Measurements from ENCODE around the gene NIPAL4. TPM values are rescaled to one million over a fixed set of nuclear protein-coding genes. Genes with fewer than 3 reads are reported as not detected.

The NIPAL4 gene
- total RNA-seq, 1 donor from 2014 or later: 0.49 TPM

- DNase-seq (ENCODE audit: low spot score in 2 of 2, unreplicated experiment in 2 of 2): no peak
- Mint-ChIP-seq H3K9me3 (no peaks in the 10 kb centered on the region), H3K36me3 (peaks cover 6% of the 10 kb centered on the region), H3K4me3 (no peak overlapping the region), H3K27ac (no peak overlapping the region), H3K27me3 (ENCODE audit: low read depth) (no peaks in the 10 kb centered on the region), H3K4me1 (peaks cover 6% of the 10 kb centered on the region)
- no peak for TF ChIP-seq CTCF (IDR thresholded peaks at IDR 0.05; ENCODE audit: unreplicated experiment)
Observed at GRCh38 chr5:157496864-157497263, 36.9 kb downstream of the NIPAL4 start.

- no peaks in the 10 kb centered on the region for H3K27me3 Mint-ChIP-seq (ENCODE audit: low read depth)
- peaks cover 14% of the 10 kb centered on the region for H3K36me3 Mint-ChIP-seq
- H3K4me3 Mint-ChIP-seq: no peak overlapping the region
- no peak overlapping the region for H3K27ac Mint-ChIP-seq
- no peak for DNase-seq (ENCODE audit: low spot score in 2 of 2, unreplicated experiment in 2 of 2)
- H3K9me3 Mint-ChIP-seq: no peaks in the 10 kb centered on the region
- H3K4me1 Mint-ChIP-seq: peaks cover 6% of the 10 kb centered on the region
- no peak for TF ChIP-seq CTCF (IDR thresholded peaks at IDR 0.05; ENCODE audit: unreplicated experiment)
Observed at GRCh38 chr5:157497875-157498611, 38.0 kb downstream of the NIPAL4 start.

- DNase-seq (ENCODE audit: low spot score in 2 of 2, unreplicated experiment in 2 of 2): no peak
- H3K27me3 Mint-ChIP-seq (ENCODE audit: low read depth): no peaks in the 10 kb centered on the region
Observed at GRCh38 chr5:157502143-157502647, 42.2 kb downstream of the NIPAL4 start.

GRCh38 chr5:157504053-157504452 is 44.0 kb downstream of the NIPAL4 start:
- H3K36me3 Mint-ChIP-seq: peaks cover 17% of the 10 kb centered on the region
- no peak for DNase-seq (ENCODE audit: low spot score in 2 of 2, unreplicated experiment in 2 of 2)
- no peaks in the 10 kb centered on the region for H3K9me3 Mint-ChIP-seq
- no peak overlapping the region for H3K4me3 Mint-ChIP-seq
- H3K27me3 Mint-ChIP-seq (ENCODE audit: low read depth): no peaks in the 10 kb centered on the region
- H3K4me1 Mint-ChIP-seq: peaks cover 2% of the 10 kb centered on the region
- TF ChIP-seq CTCF (IDR thresholded peaks at IDR 0.05; ENCODE audit: unreplicated experiment): no peak
- no peak overlapping the region for H3K27ac Mint-ChIP-seq

More at GRCh38 chr5:157502143-157502647, 42.2 kb downstream of the NIPAL4 start:
- Mint-ChIP-seq H3K4me3 (no peak overlapping the region), H3K4me1 (peaks cover 6% of the 10 kb centered on the region), H3K36me3 (peaks cover 11% of the 10 kb centered on the region), H3K9me3 (no peaks in the 10 kb centered on the region), H3K27ac (no peak overlapping the region)
- no peak for TF ChIP-seq CTCF (IDR thresholded peaks at IDR 0.05; ENCODE audit: unreplicated experiment)

GRCh38 chr5:157505496-157505895 is 45.5 kb downstream of the NIPAL4 start:
- no peak overlapping the region for H3K27ac Mint-ChIP-seq
- DNase-seq (ENCODE audit: low spot score in 2 of 2, unreplicated experiment in 2 of 2): no peak
- H3K4me3 Mint-ChIP-seq: no peak overlapping the region
- no peak for TF ChIP-seq CTCF (IDR thresholded peaks at IDR 0.05; ENCODE audit: unreplicated experiment)
- H3K27me3 Mint-ChIP-seq (ENCODE audit: low read depth): no peaks in the 10 kb centered on the region
- H3K36me3 Mint-ChIP-seq: peaks cover 22% of the 10 kb centered on the region
- peaks cover 2% of the 10 kb centered on the region for H3K4me1 Mint-ChIP-seq
- no peaks in the 10 kb centered on the region for H3K9me3 Mint-ChIP-seq
